Measurements from ENCODE around the gene PGAP2. TPM values are rescaled to one million over a fixed set of nuclear protein-coding genes. Genes with fewer than 3 reads are reported as not detected.

The PGAP2 gene
- total RNA-seq, 1 donor from 2014 or later: 27.8 TPM

GRCh38 chr11:3824714-3825472 lies 16.5 kb downstream of the PGAP2 start:
- TF ChIP-seq, protein P1, sequence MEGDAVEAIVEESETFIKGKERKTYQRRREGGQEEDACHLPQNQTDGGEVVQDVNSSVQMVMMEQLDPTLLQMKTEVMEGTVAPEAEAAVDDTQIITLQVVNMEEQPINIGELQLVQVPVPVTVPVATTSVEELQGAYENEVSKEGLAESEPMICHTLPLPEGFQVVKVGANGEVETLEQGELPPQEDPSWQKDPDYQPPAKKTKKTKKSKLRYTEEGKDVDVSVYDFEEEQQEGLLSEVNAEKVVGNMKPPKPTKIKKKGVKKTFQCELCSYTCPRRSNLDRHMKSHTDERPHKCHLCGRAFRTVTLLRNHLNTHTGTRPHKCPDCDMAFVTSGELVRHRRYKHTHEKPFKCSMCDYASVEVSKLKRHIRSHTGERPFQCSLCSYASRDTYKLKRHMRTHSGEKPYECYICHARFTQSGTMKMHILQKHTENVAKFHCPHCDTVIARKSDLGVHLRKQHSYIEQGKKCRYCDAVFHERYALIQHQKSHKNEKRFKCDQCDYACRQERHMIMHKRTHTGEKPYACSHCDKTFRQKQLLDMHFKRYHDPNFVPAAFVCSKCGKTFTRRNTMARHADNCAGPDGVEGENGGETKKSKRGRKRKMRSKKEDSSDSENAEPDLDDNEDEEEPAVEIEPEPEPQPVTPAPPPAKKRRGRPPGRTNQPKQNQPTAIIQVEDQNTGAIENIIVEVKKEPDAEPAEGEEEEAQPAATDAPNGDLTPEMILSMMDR (IDR thresholded peaks at IDR 0.05; ENCODE audit: borderline replicate concordance): peak; percentile 70
- Histone ChIP-seq H3K27me3 (ENCODE audit: low read depth) (no peaks in the 10 kb centered on the region), H3K4me3 (no peak overlapping the region), H3K9me3 (replicated peaks) (no peaks in the 10 kb centered on the region), H3K27ac (replicated peaks) (no peak overlapping the region), H3K36me3 (peaks cover 37% of the 10 kb centered on the region), H3K4me1 (no peaks in the 10 kb centered on the region)
- intact Hi-C loops (cut with micrococcal nuclease): no loop called here
- peak; percentile 58 for DNase-seq

DNA sequence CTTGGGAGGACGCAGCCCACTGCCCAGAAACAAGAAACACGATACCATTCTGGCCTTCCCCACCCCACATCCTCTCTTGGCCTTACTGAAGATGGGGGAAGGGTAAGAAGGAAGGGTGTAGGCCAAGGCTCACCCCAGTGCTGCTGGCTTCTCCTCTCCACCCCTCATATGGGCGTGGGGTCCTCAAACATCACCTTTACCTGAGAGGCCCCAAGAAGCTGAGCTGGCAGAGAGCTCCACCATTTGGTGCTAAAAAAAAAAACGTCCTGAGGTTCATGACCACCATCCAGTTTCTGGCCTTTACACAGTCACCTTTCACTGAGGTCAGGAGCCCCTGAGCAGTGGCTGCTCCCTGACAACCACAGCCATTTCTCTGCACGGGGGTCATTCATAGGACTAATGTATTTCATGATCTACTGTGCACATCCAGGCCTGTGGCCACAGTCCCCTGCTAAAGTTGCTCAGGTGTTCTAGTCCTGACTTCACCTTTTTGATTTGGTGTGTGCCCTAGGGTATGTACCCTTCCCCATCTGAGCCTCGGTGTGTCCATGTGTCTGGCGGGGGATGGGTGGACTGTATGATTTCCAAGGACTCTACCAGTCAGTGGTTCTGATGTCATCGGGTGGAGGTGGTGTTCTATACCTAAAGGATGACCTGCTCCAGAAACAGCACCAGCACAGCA lies 17.3 kb downstream of the PGAP2 start:
- TF ChIP-seq, protein P1 (IDR thresholded peaks at IDR 0.05; ENCODE audit: borderline replicate concordance): no peak
- Histone ChIP-seq H3K27me3 (ENCODE audit: low read depth) (no peaks in the 10 kb centered on the region), H3K4me3 (no peak overlapping the region), H3K4me1 (peaks cover 1% of the 10 kb centered on the region), H3K9me3 (replicated peaks) (no peaks in the 10 kb centered on the region), H3K36me3 (peaks cover 44% of the 10 kb centered on the region), H3K27ac (replicated peaks) (no peak overlapping the region)
- intact Hi-C loops (cut with micrococcal nuclease): no loop called here
- no peak for DNase-seq

- no peak for DNase-seq
- Histone ChIP-seq H3K27ac (replicated peaks) (no peak overlapping the region), H3K9me3 (replicated peaks) (no peaks in the 10 kb centered on the region), H3K4me3 (no peak overlapping the region), H3K36me3 (peaks cover 45% of the 10 kb centered on the region), H3K27me3 (ENCODE audit: low read depth) (no peaks in the 10 kb centered on the region), H3K4me1 (peaks cover 13% of the 10 kb centered on the region)
- intact Hi-C loops (cut with micrococcal nuclease): no loop called here
- TF ChIP-seq, protein P1 (IDR thresholded peaks at IDR 0.05; ENCODE audit: borderline replicate concordance): no peak
Observed at GRCh38 chr11:3826721-3827120, 18.4 kb downstream of the PGAP2 start.

DNA sequence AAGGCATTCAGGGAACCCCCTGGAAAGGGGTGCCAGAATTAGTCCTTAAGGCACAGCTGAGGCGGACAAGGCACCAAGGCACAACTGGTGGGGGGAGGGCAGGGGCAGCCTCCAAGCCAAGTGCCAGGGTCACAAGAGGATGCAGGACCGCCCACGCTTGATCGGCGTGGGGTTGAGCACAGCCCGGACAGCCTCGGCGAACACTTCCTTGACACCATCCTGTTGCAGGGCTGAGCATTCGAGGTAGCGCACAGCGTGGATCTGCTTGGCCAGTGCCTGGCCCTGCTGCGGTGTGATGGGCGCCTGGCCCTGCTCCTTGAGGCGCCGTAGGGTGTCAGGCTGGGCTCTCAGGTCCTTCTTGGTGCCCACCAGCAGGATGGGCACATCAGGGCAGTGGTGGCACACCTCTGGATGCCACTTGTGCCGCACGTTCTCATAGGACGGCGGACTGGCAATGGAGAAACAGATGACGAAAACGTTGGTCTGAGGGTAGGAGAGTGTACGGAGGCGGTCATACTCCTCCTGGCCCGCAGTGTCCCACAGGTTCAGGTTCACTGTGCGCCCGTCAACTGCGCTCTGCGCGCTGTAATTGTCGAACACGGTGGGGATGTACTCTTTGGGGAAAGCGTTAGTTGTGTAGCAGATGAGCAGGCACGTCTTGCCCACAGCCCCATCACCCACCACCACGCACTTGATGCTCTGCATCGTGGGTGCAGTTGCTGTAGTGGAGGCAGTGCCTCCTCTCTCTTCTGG lies 19.2 kb downstream of the PGAP2 start:
- TF ChIP-seq, protein P1 (IDR thresholded peaks at IDR 0.05; ENCODE audit: borderline replicate concordance): no peak
- intact Hi-C loops (cut with micrococcal nuclease): no loop called here
- DNase-seq: no peak

DNA sequence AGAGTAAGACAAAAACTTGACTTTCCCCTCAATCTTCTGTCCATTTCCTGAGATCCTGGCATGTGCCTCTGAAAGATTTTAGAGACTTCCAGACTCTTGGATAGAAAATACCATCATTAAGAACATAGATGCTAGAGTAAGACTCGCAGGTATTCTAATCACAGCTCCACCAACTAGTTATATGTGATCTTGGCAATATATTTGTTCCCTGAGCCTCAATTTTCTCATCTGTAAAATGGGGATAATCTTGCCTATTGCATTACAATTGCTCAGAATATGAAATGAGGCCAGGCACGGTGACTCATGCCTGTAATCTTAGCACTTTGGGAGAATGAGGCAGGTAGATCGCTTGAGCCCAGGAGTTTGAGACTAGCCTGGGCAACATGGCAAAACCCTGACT lies 21.7 kb downstream of the PGAP2 start:
- peaks cover 46% of the 10 kb centered on the region for H3K4me1 ChIP-seq

More for the DNA sequence above, 19.2 kb downstream of the PGAP2 start:
- H3K4me1 ChIP-seq: peaks cover 21% of the 10 kb centered on the region
- peaks cover 45% of the 10 kb centered on the region for H3K36me3 ChIP-seq
- no peak overlapping the region for H3K4me3 ChIP-seq
- H3K27ac ChIP-seq (replicated peaks): no peak overlapping the region
- no peaks in the 10 kb centered on the region for H3K9me3 ChIP-seq (replicated peaks)
- no peaks in the 10 kb centered on the region for H3K27me3 ChIP-seq (ENCODE audit: low read depth)

More for the DNA sequence above, 21.7 kb downstream of the PGAP2 start:
- no peaks in the 10 kb centered on the region for H3K9me3 ChIP-seq (replicated peaks)
- DNase-seq: no peak
- H3K27me3 ChIP-seq (ENCODE audit: low read depth): no peaks in the 10 kb centered on the region
- intact Hi-C loops (cut with micrococcal nuclease): no loop called here
- no peak overlapping the region for H3K27ac ChIP-seq (replicated peaks)
- H3K4me3 ChIP-seq: no peak overlapping the region
- H3K36me3 ChIP-seq: peaks cover 44% of the 10 kb centered on the region
- TF ChIP-seq, protein P1 (IDR thresholded peaks at IDR 0.05; ENCODE audit: borderline replicate concordance): no peak
